Osteoblast (primary cell): ENCODE data around the gene GKN2. TPM values are rescaled to one million over a fixed set of nuclear protein-coding genes. Genes with fewer than 3 reads are reported as not detected.

Experiments
- DNase-seq: peaks from one replicate; pipeline ENCODE4 v3.0.0; 2011; ENCODE audit warnings: low spot score, mixed read lengths; ENCODE audit not compliant: insufficient read length; ENCODE audit errors: missing footprints
- H2AFZ ChIP-seq: 2 replicates; pipeline ENCODE4 v1.6.0; 2011; ENCODE audit warnings: mild to moderate bottlenecking, low read length
- H3K27ac ChIP-seq: 2 replicates; pipeline ENCODE4 v1.5.1; 2011; ENCODE audit warnings: mild to moderate bottlenecking, low read depth, low read length, moderate library complexity
- H3K27me3 ChIP-seq: 2 replicates; pipeline ENCODE4 v1.6.0; 2012; ENCODE audit warnings: mild to moderate bottlenecking, control low read depth, inconsistent platforms, low read length, moderate library complexity; ENCODE audit not compliant: insufficient read depth
- H3K36me3 ChIP-seq: 2 replicates; pipeline ENCODE4 v1.5.1; 2011; ENCODE audit warnings: mild to moderate bottlenecking, low read length, control low read depth, moderate library complexity; ENCODE audit not compliant: insufficient read depth
- H3K4me1 ChIP-seq: 2 replicates; pipeline ENCODE4 v1.5.1; 2011; ENCODE audit warnings: mild to moderate bottlenecking, low read length, control low read depth, moderate library complexity; ENCODE audit not compliant: insufficient read depth
- H3K4me2 ChIP-seq: 2 replicates; pipeline ENCODE4 v1.6.0; 2011; ENCODE audit warnings: mild to moderate bottlenecking, low read length; ENCODE audit not compliant: insufficient read depth
- H3K4me3 ChIP-seq: fragments of 200-600 bp; sonication (generic); 3 replicates; pipeline ENCODE4 v1.5.1; 2012; ENCODE audit warnings: mild to moderate bottlenecking, low read length, inconsistent platforms; ENCODE audit not compliant: insufficient read depth
- H3K79me2 ChIP-seq: 2 replicates; pipeline ENCODE4 v1.6.0; 2012; ENCODE audit warnings: mild to moderate bottlenecking, low read length, control low read depth, inconsistent platforms; ENCODE audit not compliant: insufficient read depth
- H3K9me3 ChIP-seq: 2 replicates; pipeline ENCODE4 v1.5.1; 2011; ENCODE audit warnings: low read depth, low read length, control low read depth
- H4K20me1 ChIP-seq: 2 replicates; pipeline ENCODE4 v1.6.0; 2012; ENCODE audit warnings: mild to moderate bottlenecking, low read length, control low read depth; ENCODE audit not compliant: insufficient read depth
- total RNA-seq: library from RNA; depleted of rRNA; stranded (reverse); fragments of >200 nt; gene quantifications from 2 replicates; pipeline ENCODE4 v1.2.3, GENCODE V29; 2012
- TF ChIP-seq, protein P1 (sequence below): IDR thresholded peaks from 2 replicates; pipeline ENCODE4 v1.5.1; 2011; ENCODE audit warnings: mild to moderate bottlenecking, low read depth, low read length, moderate library complexity; ENCODE audit errors: extremely low read depth

The GKN2 gene
- total RNA-seq, 1 donor = not detected

GRCh38 chr2:68948710-68949109 is 4.0 kb downstream of the GKN2 start:
- Histone ChIP-seq H3K4me3 (no peak overlapping the region), H3K27ac (no peak overlapping the region), H4K20me1 (no peaks in the 10 kb centered on the region), H3K36me3 (no peaks in the 10 kb centered on the region), H3K4me2 (no peak overlapping the region), H3K27me3 (no peaks in the 10 kb centered on the region), H3K79me2 (no peaks in the 10 kb centered on the region), H3K4me1 (no peaks in the 10 kb centered on the region), H2AFZ (no peak overlapping the region), H3K9me3 (no peaks in the 10 kb centered on the region)
- no peak for DNase-seq
- TF ChIP-seq, protein P1, sequence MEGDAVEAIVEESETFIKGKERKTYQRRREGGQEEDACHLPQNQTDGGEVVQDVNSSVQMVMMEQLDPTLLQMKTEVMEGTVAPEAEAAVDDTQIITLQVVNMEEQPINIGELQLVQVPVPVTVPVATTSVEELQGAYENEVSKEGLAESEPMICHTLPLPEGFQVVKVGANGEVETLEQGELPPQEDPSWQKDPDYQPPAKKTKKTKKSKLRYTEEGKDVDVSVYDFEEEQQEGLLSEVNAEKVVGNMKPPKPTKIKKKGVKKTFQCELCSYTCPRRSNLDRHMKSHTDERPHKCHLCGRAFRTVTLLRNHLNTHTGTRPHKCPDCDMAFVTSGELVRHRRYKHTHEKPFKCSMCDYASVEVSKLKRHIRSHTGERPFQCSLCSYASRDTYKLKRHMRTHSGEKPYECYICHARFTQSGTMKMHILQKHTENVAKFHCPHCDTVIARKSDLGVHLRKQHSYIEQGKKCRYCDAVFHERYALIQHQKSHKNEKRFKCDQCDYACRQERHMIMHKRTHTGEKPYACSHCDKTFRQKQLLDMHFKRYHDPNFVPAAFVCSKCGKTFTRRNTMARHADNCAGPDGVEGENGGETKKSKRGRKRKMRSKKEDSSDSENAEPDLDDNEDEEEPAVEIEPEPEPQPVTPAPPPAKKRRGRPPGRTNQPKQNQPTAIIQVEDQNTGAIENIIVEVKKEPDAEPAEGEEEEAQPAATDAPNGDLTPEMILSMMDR = no peak

- H3K27ac ChIP-seq = no peak overlapping the region
- no peaks in the 10 kb centered on the region for H3K79me2 ChIP-seq
- H3K4me3 ChIP-seq = no peak overlapping the region
- no peaks in the 10 kb centered on the region for H3K27me3 ChIP-seq
- no peaks in the 10 kb centered on the region for H3K4me1 ChIP-seq
- DNase-seq = no peak
- TF ChIP-seq, protein P1 = no peak
- H3K36me3 ChIP-seq = no peaks in the 10 kb centered on the region
- no peak overlapping the region for H2AFZ ChIP-seq
- H3K9me3 ChIP-seq = no peaks in the 10 kb centered on the region
- no peak overlapping the region for H3K4me2 ChIP-seq
- no peaks in the 10 kb centered on the region for H4K20me1 ChIP-seq
Measured at GRCh38 chr2:68946117-68946516, 6.6 kb downstream of the GKN2 start.

GRCh38 chr2:68943581-68944568 is 8.8 kb downstream of the GKN2 start:
- H3K4me3 ChIP-seq = no peak overlapping the region
- no peaks in the 10 kb centered on the region for H3K79me2 ChIP-seq
- no peaks in the 10 kb centered on the region for H3K4me1 ChIP-seq
- no peaks in the 10 kb centered on the region for H4K20me1 ChIP-seq
- H3K4me2 ChIP-seq = peak overlapping the region; percentile 9
- peak; percentile 53 for DNase-seq
- no peaks in the 10 kb centered on the region for H3K36me3 ChIP-seq
- peak overlapping the region; percentile 92 for H2AFZ ChIP-seq
- H3K27me3 ChIP-seq = no peaks in the 10 kb centered on the region
- H3K27ac ChIP-seq = peak overlapping the region; percentile 30
- no peaks in the 10 kb centered on the region for H3K9me3 ChIP-seq
- TF ChIP-seq, protein P1 = peak; percentile 78

- no peak for DNase-seq
- no peak overlapping the region for H3K4me2 ChIP-seq
- H3K36me3 ChIP-seq = no peaks in the 10 kb centered on the region
- no peak overlapping the region for H3K4me3 ChIP-seq
- no peaks in the 10 kb centered on the region for H3K9me3 ChIP-seq
- TF ChIP-seq, protein P1 = no peak
- no peak overlapping the region for H2AFZ ChIP-seq
- no peaks in the 10 kb centered on the region for H3K27me3 ChIP-seq
- no peaks in the 10 kb centered on the region for H4K20me1 ChIP-seq
- H3K4me1 ChIP-seq = no peaks in the 10 kb centered on the region
- H3K79me2 ChIP-seq = no peaks in the 10 kb centered on the region
- H3K27ac ChIP-seq = no peak overlapping the region
Measured at GRCh38 chr2:68942827-68943226, 9.9 kb downstream of the GKN2 start.
